Caco-2 (cell line): ENCODE results near the gene VCAN. TPM values are rescaled to one million over a fixed set of nuclear protein-coding genes. Genes with fewer than 3 reads are reported as not detected.

ENCODE experiments used
- BruUV-seq: library from RNA; stranded (reverse); fragments of 400-500 nt; replicated peaks from 2 replicates; lab custom pipeline; 2021; lab: Mats Ljungman, UMichigan
- CTCF ChIA-PET: fragments of 300-600 bp; sonication (Branson Sonifier 250); formaldehyde crosslinking; loops from one replicate; lab custom pipeline; 2022; ENCODE audit warnings: antibody characterized with exemption; lab: Charles Lee
- POLR2A ChIA-PET: fragments of 300-600 bp; sonication (Branson Sonifier 250); formaldehyde crosslinking; loops from one replicate; lab custom pipeline; 2022; ENCODE audit warnings: antibody characterized with exemption; lab: Charles Lee
- DNase-seq, 2 experiments: peaks; one replicate each; pipeline versions ENCODE4 v3.0.0 to v3.0.0-alpha.2; 2020 to 2022
- H3K27me3 ChIP-seq: replicated peaks from 2 replicates; pipeline ENCODE4 v1.6.0; 2011; ENCODE audit warnings: low read length; ENCODE audit not compliant: control insufficient read depth, insufficient read depth
- H3K36me3 ChIP-seq: 2 replicates; pipeline ENCODE4 v1.5.1; 2011; ENCODE audit warnings: low read length; ENCODE audit not compliant: control insufficient read depth, insufficient read depth
- H3K4me1 ChIP-seq: fragments of 250-450 bp; sonication (Bioruptor Pico); 2 replicates; pipeline ENCODE4 v1.5.1; 2020; ENCODE audit warnings: mild to moderate bottlenecking
- H3K4me3 ChIP-seq: 2 replicates; pipeline ENCODE4 v1.5.1; 2011; ENCODE audit warnings: low read depth, mild to moderate bottlenecking, control low read depth, low read length
- H3K9me3 ChIP-seq: fragments of 250-450 bp; sonication (Bioruptor Pico); 2 replicates; pipeline ENCODE4 v1.5.1; 2020; ENCODE audit warnings: mild to moderate bottlenecking, moderate library complexity
- H3K27ac Mint-ChIP-seq: one replicate; pipeline ENCODE4 v1.8.0; 2022; ENCODE audit warnings: mixed read lengths; ENCODE audit not compliant: unreplicated experiment
- H3K27me3 Mint-ChIP-seq: one replicate; pipeline ENCODE4 v1.8.0; 2022; ENCODE audit warnings: mixed read lengths; ENCODE audit not compliant: insufficient read depth, unreplicated experiment
- H3K36me3 Mint-ChIP-seq: one replicate; pipeline ENCODE4 v1.8.0; 2022; ENCODE audit warnings: mild to moderate bottlenecking, mixed read lengths; ENCODE audit not compliant: insufficient read depth, unreplicated experiment
- H3K4me1 Mint-ChIP-seq: one replicate; pipeline ENCODE4 v1.8.0; 2022; ENCODE audit warnings: low read depth, mixed read lengths; ENCODE audit not compliant: unreplicated experiment
- H3K4me3 Mint-ChIP-seq: one replicate; pipeline ENCODE4 v1.8.0; 2022; ENCODE audit warnings: mild to moderate bottlenecking, moderate library complexity, mixed read lengths; ENCODE audit not compliant: unreplicated experiment
- H3K9me3 Mint-ChIP-seq: one replicate; pipeline ENCODE4 v1.8.0; 2022; ENCODE audit warnings: mixed read lengths; ENCODE audit not compliant: unreplicated experiment
- intact Hi-C: fragments of 100-400 bp; cut with micrococcal nuclease; formaldehyde crosslinking; loops from one replicate; pipeline ENCODE4 v1.10.0; 2022; ENCODE audit not compliant: unreplicated experiment
- total RNA-seq: library from RNA; stranded (reverse); gene quantifications from 2 replicates; pipeline ENCODE4 v1.2.3, GENCODE V29; 2022
- TF ChIP-seq, protein P1 (sequence below), 2 experiments: fragments of 200-600 bp in 1 of 2; IDR thresholded peaks; 1 replicate in 1 of 2; 2 replicates in 1 of 2; pipeline versions ENCODE4 v1.5.1 to v1.8.0; 2011 to 2022; ENCODE audit warnings: antibody characterized with exemption in 1 of 2, control low read depth in 1 of 2, inconsistent platforms in 1 of 2, low read depth in 1 of 2, low read length in 1 of 2, mild to moderate bottlenecking in 1 of 2, moderate library complexity in 1 of 2; ENCODE audit not compliant: insufficient read depth in 1 of 2, severe bottlenecking in 1 of 2, unreplicated experiment in 1 of 2

Gene VCAN
- total RNA-seq, 1 experiment from 2014 or later: 27.4 TPM

DNA sequence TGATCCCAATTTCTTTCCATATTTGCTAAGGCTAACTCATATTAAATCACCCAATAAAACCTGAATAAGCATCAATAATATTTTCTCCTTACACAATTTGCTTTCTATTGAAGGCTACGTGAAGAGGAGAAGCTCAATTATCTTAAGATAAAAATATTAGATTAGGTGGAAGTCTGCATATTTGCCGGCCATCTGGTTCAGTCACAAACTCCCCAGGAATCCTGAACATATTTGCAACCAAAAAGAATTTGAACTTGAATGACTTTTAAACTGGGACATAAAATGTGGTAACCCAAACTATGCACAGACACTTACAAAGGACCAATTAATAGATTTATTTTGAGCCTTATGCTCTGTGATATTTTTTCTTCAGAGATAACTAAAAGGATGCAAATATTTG lies 156.8 kb downstream of the VCAN start:
- BruUV-seq: no TSS peak
- no peak overlapping the region for H3K27ac Mint-ChIP-seq
- CTCF ChIA-PET: no interaction called here
- H3K27me3 ChIP-seq: no peaks in the 10 kb centered on the region
- POLR2A ChIA-PET: no interaction called here
- H3K27me3 Mint-ChIP-seq: no peaks in the 10 kb centered on the region
- peaks cover 16% of the 10 kb centered on the region for H3K4me1 ChIP-seq
- intact Hi-C loops: no loop called here
- no peaks in the 10 kb centered on the region for H3K36me3 ChIP-seq
- no peaks in the 10 kb centered on the region for H3K9me3 ChIP-seq
- H3K9me3 Mint-ChIP-seq: peaks cover 6% of the 10 kb centered on the region
- no peaks in the 10 kb centered on the region for H3K36me3 Mint-ChIP-seq
- DNase-seq: no peak
- H3K4me3 ChIP-seq: no peak overlapping the region
- TF ChIP-seq, protein P1, sequence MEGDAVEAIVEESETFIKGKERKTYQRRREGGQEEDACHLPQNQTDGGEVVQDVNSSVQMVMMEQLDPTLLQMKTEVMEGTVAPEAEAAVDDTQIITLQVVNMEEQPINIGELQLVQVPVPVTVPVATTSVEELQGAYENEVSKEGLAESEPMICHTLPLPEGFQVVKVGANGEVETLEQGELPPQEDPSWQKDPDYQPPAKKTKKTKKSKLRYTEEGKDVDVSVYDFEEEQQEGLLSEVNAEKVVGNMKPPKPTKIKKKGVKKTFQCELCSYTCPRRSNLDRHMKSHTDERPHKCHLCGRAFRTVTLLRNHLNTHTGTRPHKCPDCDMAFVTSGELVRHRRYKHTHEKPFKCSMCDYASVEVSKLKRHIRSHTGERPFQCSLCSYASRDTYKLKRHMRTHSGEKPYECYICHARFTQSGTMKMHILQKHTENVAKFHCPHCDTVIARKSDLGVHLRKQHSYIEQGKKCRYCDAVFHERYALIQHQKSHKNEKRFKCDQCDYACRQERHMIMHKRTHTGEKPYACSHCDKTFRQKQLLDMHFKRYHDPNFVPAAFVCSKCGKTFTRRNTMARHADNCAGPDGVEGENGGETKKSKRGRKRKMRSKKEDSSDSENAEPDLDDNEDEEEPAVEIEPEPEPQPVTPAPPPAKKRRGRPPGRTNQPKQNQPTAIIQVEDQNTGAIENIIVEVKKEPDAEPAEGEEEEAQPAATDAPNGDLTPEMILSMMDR (IDR thresholded peaks at IDR 0.05; ENCODE audit: insufficient read depth in 1 of 2, low read depth in 1 of 2, low read length in 1 of 2, severe bottlenecking in 1 of 2, unreplicated experiment in 1 of 2): no peak
- peaks cover 8% of the 10 kb centered on the region for H3K4me1 Mint-ChIP-seq
- H3K4me3 Mint-ChIP-seq: no peak overlapping the region

Other genes starting within 250 kb of the VCAN start
- gene HAPLN1, start 249.1 kb downstream of the VCAN start, total RNA-seq: 2.4 and 4.9 TPM in 2 replicates